Smooth muscle cell (in vitro differentiated cells): ENCODE data around the gene EPAS1. TPM values are rescaled to one million over a fixed set of nuclear protein-coding genes. Genes with fewer than 3 reads are reported as not detected.

Experiments
- DNase-seq: peaks from one replicate; lab custom pipeline; 2025; ENCODE audit not compliant: unreplicated experiment; lab: John Stamatoyannopoulos, UW
- H2AFZ ChIP-seq: fragments of 200-600 bp; sonication (generic); 2 replicates; pipeline ENCODE4 v1.6.0; 2016; ENCODE audit warnings: antibody characterized with exemption, low read depth, mild to moderate bottlenecking
- H3F3A ChIP-seq: fragments of 200-600 bp; sonication (generic); 2 replicates; pipeline ENCODE4 v1.6.0; 2017; ENCODE audit warnings: antibody characterized with exemption, low read depth
- H3K27ac ChIP-seq: fragments of 200-600 bp; sonication (generic); 2 replicates; pipeline ENCODE4 v1.5.1; 2016; ENCODE audit warnings: low read depth, mild to moderate bottlenecking
- H3K27me3 ChIP-seq: fragments of 200-600 bp; sonication (generic); 2 replicates; pipeline ENCODE4 v1.6.1; 2016; ENCODE audit warnings: low read depth, mild to moderate bottlenecking
- H3K36me3 ChIP-seq: fragments of 200-600 bp; sonication (generic); 2 replicates; pipeline ENCODE4 v1.5.1; 2016; ENCODE audit warnings: low read depth
- H3K4me1 ChIP-seq: fragments of 200-600 bp; sonication (generic); 2 replicates; pipeline ENCODE4 v1.5.1; 2016; ENCODE audit warnings: low read depth
- H3K4me2 ChIP-seq: fragments of 200-600 bp; sonication (generic); 2 replicates; pipeline ENCODE4 v1.6.0; 2016; ENCODE audit warnings: mild to moderate bottlenecking
- H3K4me3 ChIP-seq: fragments of 200-600 bp; sonication (generic); 2 replicates; pipeline ENCODE4 v1.5.1; 2016; ENCODE audit warnings: mild to moderate bottlenecking
- H3K79me2 ChIP-seq: fragments of 200-600 bp; sonication (generic); 2 replicates; pipeline ENCODE4 v1.6.0; 2016; ENCODE audit warnings: low read depth, mild to moderate bottlenecking
- H3K9ac ChIP-seq: fragments of 200-600 bp; sonication (generic); 2 replicates; pipeline ENCODE4 v1.6.0; 2016; ENCODE audit warnings: low read depth
- H3K9me3 ChIP-seq: fragments of 200-600 bp; sonication (generic); replicated peaks from 2 replicates; pipeline ENCODE4 v1.5.1; 2016; ENCODE audit warnings: low read depth
- H4K20me1 ChIP-seq: fragments of 200-600 bp; sonication (generic); 2 replicates; pipeline ENCODE4 v1.6.0; 2016; ENCODE audit warnings: low read depth
- CTCF ChIP-seq: fragments of 200-600 bp; sonication (generic); IDR thresholded peaks from 2 replicates; pipeline ENCODE4 v1.5.1; 2017; ENCODE audit warnings: borderline replicate concordance, mild to moderate bottlenecking, antibody characterized with exemption; ENCODE audit not compliant: insufficient read depth, poor library complexity, severe bottlenecking
- WGBS: methylation state at CpG from one replicate; pipeline ENCODE4 v1.1.7; 2016; ENCODE audit warnings: low lambda C conversion rate; 5-methylcytosine and 5-hydroxymethylcytosine counted together
- polyA plus RNA-seq: library from polyadenylated mRNA; unstranded; fragments of >200 nt; fragmentation: Nextera tagmentation; extraction: Ambion mirVana; gene quantifications from 2 replicates; pipeline ENCODE4 v1.2.1, GENCODE V29; 2016
- total RNA-seq: library from RNA; depleted of rRNA; stranded (reverse); fragments of >200 nt; gene quantifications from 2 replicates; pipeline ENCODE4 v1.2.3, GENCODE V29; 2014

The EPAS1 gene
- total and polyA plus RNA-seq, 2 experiments from 2014 or later: 31.7 to 91.6 TPM

GRCh38 chr2:46386763-46387162 lies 89.6 kb downstream of the EPAS1 start:
- Histone ChIP-seq H3K9me3 (no peaks in the 10 kb centered on the region), H3K36me3 (peaks cover 6% of the 10 kb centered on the region), H3F3A (peaks cover 12% of the 10 kb centered on the region), H2AFZ (no peak overlapping the region), H3K79me2 (no peaks in the 10 kb centered on the region), H4K20me1 (no peaks in the 10 kb centered on the region), H3K4me3 (no peak overlapping the region), H3K4me1 (no peaks in the 10 kb centered on the region), H3K4me2 (no peak overlapping the region), H3K9ac (no peak overlapping the region), H3K27ac (no peak overlapping the region), H3K27me3 (no peaks in the 10 kb centered on the region)
- WGBS: 92% methylated on average over 5 of the region's 5 CpGs
- no peak for DNase-seq
- no peak for TF ChIP-seq CTCF

GRCh38 chr2:46387292-46387691 lies 90.1 kb downstream of the EPAS1 start:
- Histone ChIP-seq H3K4me3 (no peak overlapping the region), H2AFZ (no peak overlapping the region), H3K9ac (no peak overlapping the region), H3K27me3 (no peaks in the 10 kb centered on the region), H3K4me1 (no peaks in the 10 kb centered on the region), H3K4me2 (no peak overlapping the region), H3K9me3 (no peaks in the 10 kb centered on the region), H4K20me1 (no peaks in the 10 kb centered on the region), H3K79me2 (no peaks in the 10 kb centered on the region), H3K36me3 (peaks cover 6% of the 10 kb centered on the region), H3K27ac (no peak overlapping the region), H3F3A (peaks cover 12% of the 10 kb centered on the region)
- DNase-seq: no peak
- 85% methylated on average over 3 of the region's 3 CpGs for WGBS
- no peak for TF ChIP-seq CTCF

- WGBS: 87% methylated on average over 5 of the region's 5 CpGs
- DNase-seq: no peak
- Histone ChIP-seq H3K27me3 (no peaks in the 10 kb centered on the region), H3K4me2 (no peak overlapping the region), H4K20me1 (no peaks in the 10 kb centered on the region), H2AFZ (no peak overlapping the region), H3K9me3 (no peaks in the 10 kb centered on the region), H3K4me1 (no peaks in the 10 kb centered on the region), H3K4me3 (no peak overlapping the region), H3K79me2 (no peaks in the 10 kb centered on the region), H3F3A (peaks cover 12% of the 10 kb centered on the region), H3K36me3 (peaks cover 6% of the 10 kb centered on the region), H3K9ac (no peak overlapping the region), H3K27ac (no peak overlapping the region)
- no peak for TF ChIP-seq CTCF
Observed at GRCh38 chr2:46387886-46388515, 90.8 kb downstream of the EPAS1 start.

- no peaks in the 10 kb centered on the region for H3K4me1 ChIP-seq
- no peak overlapping the region for H3K9ac ChIP-seq
- H3K9me3 ChIP-seq: no peaks in the 10 kb centered on the region
- no peak overlapping the region for H2AFZ ChIP-seq
- no peaks in the 10 kb centered on the region for H4K20me1 ChIP-seq
- H3K4me3 ChIP-seq: no peak overlapping the region
- H3K27me3 ChIP-seq: no peaks in the 10 kb centered on the region
- 95% methylated on average over 5 of the region's 5 CpGs for WGBS
- DNase-seq: no peak
- TF ChIP-seq CTCF: no peak
- H3F3A ChIP-seq: peaks cover 12% of the 10 kb centered on the region
- no peaks in the 10 kb centered on the region for H3K79me2 ChIP-seq
- H3K27ac ChIP-seq: no peak overlapping the region
- no peak overlapping the region for H3K4me2 ChIP-seq
- H3K36me3 ChIP-seq: peaks cover 6% of the 10 kb centered on the region
Observed at GRCh38 chr2:46388881-46389280, 91.7 kb downstream of the EPAS1 start.
